Adrenal gland (tissue), 5 donors: Measurements from ENCODE around the gene SLC5A11.
"Not testable (repeated sequence)": the region's sequence is repeated elsewhere in the genome, so short reads cannot be mapped to it uniquely, and the experiment has no call there.

Experiments used
- POLR2A ChIP-seq, 2 donors: fragments of 450-650 bp; IDR thresholded peaks; one replicate each; pipeline ENCODE4 v1.6.1; 2017; ENCODE audit warnings: antibody characterized with exemption in 2 of 2, mild to moderate bottlenecking in 2 of 2, moderate library complexity in 1 of 2
- TF ChIP-seq, protein P1 (sequence below), 6 experiments: fragments of 450-650 bp in 4 of 6; fragments of 200-600 bp in 2 of 6; sonication (generic) in 1 of 6; IDR thresholded peaks; 1 replicate in 5 of 6; 2 replicates in 1 of 6; pipeline versions ENCODE4 v1.5.1 to v1.8.0; 2016 to 2021; ENCODE audit warnings: antibody characterized with exemption in 6 of 6, mild to moderate bottlenecking in 2 of 6, moderate library complexity in 1 of 6
- donor health status: DM: no; HTN: no; CAD: no.

DNA sequence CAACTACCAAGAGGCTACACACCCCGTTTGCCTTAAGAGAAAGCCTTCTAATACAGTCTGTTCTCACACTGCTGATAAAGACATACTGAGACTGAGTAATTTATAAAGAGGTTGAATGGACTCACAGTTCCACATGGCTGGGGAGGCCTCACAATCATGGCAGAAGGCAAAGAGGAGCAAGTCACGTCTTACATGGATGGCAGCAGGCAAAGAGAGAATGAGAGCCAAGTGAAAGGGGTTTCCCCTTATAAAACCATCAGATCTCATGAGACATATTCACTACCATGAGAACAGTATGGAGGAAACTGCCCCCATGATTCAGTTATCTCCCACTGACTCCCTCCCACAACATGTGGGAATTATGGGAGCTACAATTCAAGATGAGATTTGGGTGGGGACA lies 51.8 kb downstream of the SLC5A11 start:
- TF ChIP-seq, protein P1, sequence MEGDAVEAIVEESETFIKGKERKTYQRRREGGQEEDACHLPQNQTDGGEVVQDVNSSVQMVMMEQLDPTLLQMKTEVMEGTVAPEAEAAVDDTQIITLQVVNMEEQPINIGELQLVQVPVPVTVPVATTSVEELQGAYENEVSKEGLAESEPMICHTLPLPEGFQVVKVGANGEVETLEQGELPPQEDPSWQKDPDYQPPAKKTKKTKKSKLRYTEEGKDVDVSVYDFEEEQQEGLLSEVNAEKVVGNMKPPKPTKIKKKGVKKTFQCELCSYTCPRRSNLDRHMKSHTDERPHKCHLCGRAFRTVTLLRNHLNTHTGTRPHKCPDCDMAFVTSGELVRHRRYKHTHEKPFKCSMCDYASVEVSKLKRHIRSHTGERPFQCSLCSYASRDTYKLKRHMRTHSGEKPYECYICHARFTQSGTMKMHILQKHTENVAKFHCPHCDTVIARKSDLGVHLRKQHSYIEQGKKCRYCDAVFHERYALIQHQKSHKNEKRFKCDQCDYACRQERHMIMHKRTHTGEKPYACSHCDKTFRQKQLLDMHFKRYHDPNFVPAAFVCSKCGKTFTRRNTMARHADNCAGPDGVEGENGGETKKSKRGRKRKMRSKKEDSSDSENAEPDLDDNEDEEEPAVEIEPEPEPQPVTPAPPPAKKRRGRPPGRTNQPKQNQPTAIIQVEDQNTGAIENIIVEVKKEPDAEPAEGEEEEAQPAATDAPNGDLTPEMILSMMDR (IDR thresholded peaks at IDR 0.05): not testable (repeated sequence)
- TF ChIP-seq POLR2A (IDR thresholded peaks at IDR 0.05): not testable (repeated sequence)
